Epithelial cell of esophagus (primary cell): ENCODE results near the gene MIGA2.
"Not testable (repeated sequence)": the region's sequence is repeated elsewhere in the genome, so short reads cannot be mapped to it uniquely, and the experiment has no call there.

Source experiments
- DNase-seq: peaks from one replicate; pipeline ENCODE4 v3.0.0; 2010; ENCODE audit warnings: low read depth
- H3K4me3 ChIP-seq: 2 replicates; pipeline ENCODE4 v1.5.1; 2011; ENCODE audit warnings: mild to moderate bottlenecking, low read length, control low read depth
- CTCF ChIP-seq: IDR thresholded peaks from 2 replicates; pipeline ENCODE4 v1.5.1; 2011; ENCODE audit warnings: low read depth, mild to moderate bottlenecking, low read length, control low read depth, inconsistent platforms; ENCODE audit not compliant: insufficient read depth; ENCODE audit errors: missing control alignments

Gene MIGA2

GRCh38 chr9:128999581-129000206 lies 36.7 kb upstream of the MIGA2 start:
- TF ChIP-seq CTCF, result no peak
- no peak for DNase-seq
- no peak overlapping the region for H3K4me3 ChIP-seq

- DNase-seq, result no peak
- no peak overlapping the region for H3K4me3 ChIP-seq
- no peak for TF ChIP-seq CTCF
These were observed 34.7 kb upstream of the MIGA2 start for GRCh38 chr9:129001504-129002325.

- H3K4me3 ChIP-seq, result no peak overlapping the region
- DNase-seq, result no peak
- TF ChIP-seq CTCF, result no peak
These were observed 33.4 kb upstream of the MIGA2 start for GRCh38 chr9:129002992-129003391.

- H3K4me3 ChIP-seq, DNase-seq: not testable (repeated sequence)
These were observed 32.3 kb upstream of the MIGA2 start for GRCh38 chr9:129004173-129004572.

GRCh38 chr9:129005336-129005997 lies 31.0 kb upstream of the MIGA2 start:
- TF ChIP-seq CTCF, result no peak
- DNase-seq, result no peak

GRCh38 chr9:129006328-129007034 lies 29.9 kb upstream of the MIGA2 start:
- peak; percentile 76 for DNase-seq
- H3K4me3 ChIP-seq, result no peak overlapping the region
- TF ChIP-seq CTCF, result peak; percentile 86

More at GRCh38 chr9:129005336-129005997, 31.0 kb upstream of the MIGA2 start:
- no peak overlapping the region for H3K4me3 ChIP-seq
